Measurements from ENCODE around the gene DOCK4. TPM values are rescaled to one million over a fixed set of nuclear protein-coding genes. Genes with fewer than 3 reads are reported as not detected.

DOCK4 gene
- total RNA-seq, 1 experiment from 2014 or later = 31.4 TPM

DNA sequence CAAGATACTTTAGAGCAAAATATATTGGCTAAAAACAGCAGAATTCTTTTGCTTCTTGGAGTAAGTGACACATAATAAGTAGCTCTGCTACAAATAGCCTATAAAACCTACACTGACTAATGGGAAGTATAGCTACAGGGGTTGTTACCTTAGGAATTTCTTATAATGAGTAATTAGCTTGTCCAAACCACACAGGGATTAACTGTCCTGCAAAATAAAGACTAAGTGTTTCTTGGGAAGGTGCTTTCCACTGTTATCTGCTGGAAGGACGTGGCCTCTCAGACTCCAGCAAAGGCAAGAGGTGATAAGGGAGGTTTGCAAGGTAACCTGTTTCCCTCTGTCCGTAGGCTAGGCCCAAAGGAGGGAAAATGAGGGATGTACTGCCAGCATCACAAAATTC is 302.4 kb downstream of the DOCK4 start:
- no peak overlapping the region for H3K4me3 Mint-ChIP-seq (ENCODE audit: unreplicated experiment)
- H3K27me3 Mint-ChIP-seq (ENCODE audit: insufficient read depth, unreplicated experiment) = no peaks in the 10 kb centered on the region
- H3K9me3 Mint-ChIP-seq (ENCODE audit: unreplicated experiment) = no peaks in the 10 kb centered on the region
- peak; percentile 56 for DNase-seq (ENCODE audit: unreplicated experiment)
- H3K4me1 Mint-ChIP-seq (ENCODE audit: insufficient read depth, unreplicated experiment) = peaks cover 20% of the 10 kb centered on the region
- peaks cover 20% of the 10 kb centered on the region for H3K36me3 Mint-ChIP-seq (ENCODE audit: insufficient read depth, unreplicated experiment)
- peak overlapping the region; percentile 49 for H3K27ac Mint-ChIP-seq (ENCODE audit: low read depth, unreplicated experiment)
- intact Hi-C loops (cut with micrococcal nuclease) = no loop called here
- ChIA-PET POLR2A (interaction anchor here (0.5 to 2.7 kb wide), 8 partner anchors 7 to 1034 kb away, joined by 3 to 18 read pairs (median 3); partner anchors contain the start of genes DOCK4, IFRD1 and ZNF277), CTCF (interaction anchor here (0.6 to 1.2 kb wide), 2 partner anchors 160 to 244 kb away, joined by 3 to 4 read pairs; no protein-coding TSS in a partner anchor)
- TF ChIP-seq, protein P1, sequence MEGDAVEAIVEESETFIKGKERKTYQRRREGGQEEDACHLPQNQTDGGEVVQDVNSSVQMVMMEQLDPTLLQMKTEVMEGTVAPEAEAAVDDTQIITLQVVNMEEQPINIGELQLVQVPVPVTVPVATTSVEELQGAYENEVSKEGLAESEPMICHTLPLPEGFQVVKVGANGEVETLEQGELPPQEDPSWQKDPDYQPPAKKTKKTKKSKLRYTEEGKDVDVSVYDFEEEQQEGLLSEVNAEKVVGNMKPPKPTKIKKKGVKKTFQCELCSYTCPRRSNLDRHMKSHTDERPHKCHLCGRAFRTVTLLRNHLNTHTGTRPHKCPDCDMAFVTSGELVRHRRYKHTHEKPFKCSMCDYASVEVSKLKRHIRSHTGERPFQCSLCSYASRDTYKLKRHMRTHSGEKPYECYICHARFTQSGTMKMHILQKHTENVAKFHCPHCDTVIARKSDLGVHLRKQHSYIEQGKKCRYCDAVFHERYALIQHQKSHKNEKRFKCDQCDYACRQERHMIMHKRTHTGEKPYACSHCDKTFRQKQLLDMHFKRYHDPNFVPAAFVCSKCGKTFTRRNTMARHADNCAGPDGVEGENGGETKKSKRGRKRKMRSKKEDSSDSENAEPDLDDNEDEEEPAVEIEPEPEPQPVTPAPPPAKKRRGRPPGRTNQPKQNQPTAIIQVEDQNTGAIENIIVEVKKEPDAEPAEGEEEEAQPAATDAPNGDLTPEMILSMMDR (IDR thresholded peaks at IDR 0.05; ENCODE audit: unreplicated experiment) = no peak
- no TSS peak for BruUV-seq (replicated peaks)

DNA sequence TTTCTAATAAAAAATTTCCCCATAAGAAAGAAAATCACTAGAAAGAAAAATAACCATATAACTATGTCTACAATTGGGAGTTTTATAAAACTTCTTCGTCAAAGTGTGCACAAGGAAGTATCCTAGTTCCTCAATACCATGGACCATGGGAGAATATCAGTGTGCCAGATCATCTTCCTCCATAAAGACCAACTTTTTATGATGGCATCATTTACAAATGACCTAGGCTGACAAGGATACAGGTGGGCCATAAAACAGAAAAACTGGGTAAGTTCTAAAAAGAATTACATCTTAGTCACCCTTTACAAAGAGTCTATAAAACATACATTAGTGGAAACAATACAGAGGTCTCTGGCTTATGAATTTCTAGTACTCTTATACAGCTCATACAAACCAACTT is 303.2 kb downstream of the DOCK4 start:
- Mint-ChIP-seq H3K9me3 (ENCODE audit: unreplicated experiment) (no peaks in the 10 kb centered on the region), H3K27ac (ENCODE audit: low read depth, unreplicated experiment) (peak overlapping the region; percentile 49), H3K36me3 (ENCODE audit: insufficient read depth, unreplicated experiment) (peaks cover 26% of the 10 kb centered on the region), H3K4me1 (ENCODE audit: insufficient read depth, unreplicated experiment) (peaks cover 20% of the 10 kb centered on the region), H3K4me3 (ENCODE audit: unreplicated experiment) (no peak overlapping the region), H3K27me3 (ENCODE audit: insufficient read depth, unreplicated experiment) (no peaks in the 10 kb centered on the region)
- no TSS peak for BruUV-seq (replicated peaks)
- no peak for DNase-seq (ENCODE audit: unreplicated experiment)
- ChIA-PET CTCF (no interaction called here), POLR2A (interaction anchor here (1.1 to 2.7 kb wide), 4 partner anchors 8 to 548 kb away, joined by 3 to 18 read pairs (median 4); partner anchors contain the start of gene IFRD1)
- intact Hi-C loops (cut with micrococcal nuclease) = no loop called here
- TF ChIP-seq, protein P1 (IDR thresholded peaks at IDR 0.05; ENCODE audit: unreplicated experiment) = no peak

- POLR2A ChIA-PET = interaction anchor here (1.2 kb wide), 1 partner anchor 11 kb away, joined by 5 read pairs; no protein-coding TSS in a partner anchor
Measured at GRCh38 chr7:111900283-111900682, 305.9 kb downstream of the DOCK4 start.

DNA sequence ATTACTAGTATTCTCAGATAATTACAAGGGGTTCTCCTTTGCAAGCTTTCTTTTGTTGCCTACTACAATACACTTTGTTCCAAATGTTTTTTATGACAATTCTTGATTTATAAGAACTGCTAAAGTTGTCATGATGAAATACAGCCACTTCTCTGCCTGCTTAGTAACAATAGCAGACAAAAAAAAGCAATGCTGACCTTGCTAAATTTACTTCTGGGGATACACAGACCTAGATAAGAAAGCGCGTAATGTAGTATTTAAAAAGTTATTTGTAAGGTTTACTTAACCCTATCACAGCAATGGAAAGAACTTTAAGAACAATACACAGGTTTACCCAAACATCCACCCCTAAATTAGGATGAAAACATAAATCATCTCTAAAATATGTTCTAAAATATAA is 311.1 kb downstream of the DOCK4 start:
- Mint-ChIP-seq H3K36me3 (ENCODE audit: insufficient read depth, unreplicated experiment) (peaks cover 24% of the 10 kb centered on the region), H3K27ac (ENCODE audit: low read depth, unreplicated experiment) (no peak overlapping the region), H3K9me3 (ENCODE audit: unreplicated experiment) (no peaks in the 10 kb centered on the region), H3K27me3 (ENCODE audit: insufficient read depth, unreplicated experiment) (no peaks in the 10 kb centered on the region), H3K4me3 (ENCODE audit: unreplicated experiment) (no peak overlapping the region), H3K4me1 (ENCODE audit: insufficient read depth, unreplicated experiment) (no peaks in the 10 kb centered on the region)
- intact Hi-C loops (cut with micrococcal nuclease) = no loop called here
- DNase-seq (ENCODE audit: unreplicated experiment) = no peak
- ChIA-PET POLR2A (no interaction called here), CTCF (interaction anchor here (0.9 to 1.7 kb wide), 2 partner anchors 40 to 142 kb away, joined by 3 to 6 read pairs; no protein-coding TSS in a partner anchor)
- TF ChIP-seq, protein P1 (IDR thresholded peaks at IDR 0.05; ENCODE audit: unreplicated experiment) = no peak
- no TSS peak for BruUV-seq (replicated peaks)

More at GRCh38 chr7:111900283-111900682, 305.9 kb downstream of the DOCK4 start:
- no peaks in the 10 kb centered on the region for H3K27me3 Mint-ChIP-seq (ENCODE audit: insufficient read depth, unreplicated experiment)
- peaks cover 20% of the 10 kb centered on the region for H3K4me1 Mint-ChIP-seq (ENCODE audit: insufficient read depth, unreplicated experiment)
- H3K36me3 Mint-ChIP-seq (ENCODE audit: insufficient read depth, unreplicated experiment) = peaks cover 26% of the 10 kb centered on the region
- H3K9me3 Mint-ChIP-seq (ENCODE audit: unreplicated experiment) = no peaks in the 10 kb centered on the region
- BruUV-seq (replicated peaks) = no TSS peak
- DNase-seq (ENCODE audit: unreplicated experiment) = no peak
- no peak overlapping the region for H3K4me3 Mint-ChIP-seq (ENCODE audit: unreplicated experiment)
- TF ChIP-seq, protein P1 (IDR thresholded peaks at IDR 0.05; ENCODE audit: unreplicated experiment) = no peak
- intact Hi-C loops (cut with micrococcal nuclease) = no loop called here
- H3K27ac Mint-ChIP-seq (ENCODE audit: low read depth, unreplicated experiment) = no peak overlapping the region
- CTCF ChIA-PET = interaction anchor here (0.7 kb wide), 1 partner anchor 42 kb away, joined by 3 read pairs; no protein-coding TSS in a partner anchor

Measured in MCF 10A (cell line).